B cell (primary cell): ENCODE results near the gene CCDC136. TPM values are rescaled to one million over a fixed set of nuclear protein-coding genes. Genes with fewer than 3 reads are reported as not detected.
A peak's percentile ranks its signal among the peaks of the same experiment; 100 is the strongest.

Experiments
- ATAC-seq: fragments of 200-7000 bp; cut with Tn5 transposase; one replicate; pipeline ENCODE4 v1.10.0; 2021; ENCODE audit warnings: low read depth, mild to moderate bottlenecking, moderate number of reproducible peaks, moderate library complexity
- CTCF ChIA-PET: fragments of 350-600 bp; sonication (Branson Sonifier 250); formaldehyde crosslinking; loops from one replicate; lab custom pipeline; 2021; ENCODE audit warnings: antibody characterized with exemption, inconsistent platforms; lab: Charles Lee
- POLR2A ChIA-PET: fragments of 350-600 bp; sonication (Branson Sonifier 250); formaldehyde crosslinking; loops from one replicate; lab custom pipeline; 2021; ENCODE audit warnings: antibody characterized with exemption; lab: Charles Lee
- DNase-seq: peaks from one replicate; pipeline ENCODE4 v3.0.0; 2013
- H2AFZ ChIP-seq: 2 replicates; pipeline ENCODE4 v1.6.1; 2012; ENCODE audit warnings: mild to moderate bottlenecking, low read depth, low read length; ENCODE audit not compliant: insufficient read depth, poor library complexity, severe bottlenecking
- H3K27ac ChIP-seq, 2 donors: 1 replicate in 1 of 2; 2 replicates in 1 of 2; pipeline ENCODE4 v1.5.1; 2012 to 2013; ENCODE audit warnings: low read length in 2 of 2, mild to moderate bottlenecking in 2 of 2, moderate library complexity in 1 of 2
- H3K27me3 ChIP-seq, 4 experiments: fragments of 200-600 bp in 1 of 4; sonication (generic) in 1 of 4; replicated peaks in 1 of 4; 1 replicate in 2 of 4; 2 replicates in 2 of 4; pipeline versions ENCODE4 v1.6.1 to v1.7.0; 2013 to 2016; ENCODE audit warnings: low read length in 3 of 4, mild to moderate bottlenecking in 2 of 4, mixed read lengths in 1 of 4, moderate library complexity in 1 of 4; ENCODE audit not compliant: insufficient read depth in 4 of 4, control insufficient read depth in 3 of 4; ENCODE audit errors: control extremely low read depth in 1 of 4
- H3K36me3 ChIP-seq, 2 experiments: replicated peaks in 1 of 2; 1 replicate in 1 of 2; 2 replicates in 1 of 2; pipeline versions ENCODE4 v1.6.1 to v1.7.1; 2013; ENCODE audit warnings: low read length in 1 of 2; ENCODE audit not compliant: insufficient read depth in 2 of 2, control insufficient read depth in 1 of 2; ENCODE audit errors: control extremely low read depth in 1 of 2, extremely low read depth in 1 of 2
- H3K4me1 ChIP-seq, 2 donors: fragments of 200-600 bp in 1 of 2; sonication (generic) in 1 of 2; 1 replicate in 1 of 2; 2 replicates in 1 of 2; pipeline versions ENCODE4 v1.5.1 to v1.6.1; 2013 to 2017; ENCODE audit warnings: low read length in 2 of 2; ENCODE audit not compliant: control insufficient read depth in 2 of 2, insufficient read depth in 2 of 2
- H3K4me2 ChIP-seq: replicated peaks from 2 replicates; pipeline ENCODE3; 2012; ENCODE audit warnings: mild to moderate bottlenecking, low read depth, low read length; ENCODE audit not compliant: poor library complexity, severe bottlenecking
- H3K4me3 ChIP-seq, 5 experiments: fragments of 200-600 bp in 1 of 5; sonication (generic) in 1 of 5; 1 replicate in 3 of 5; 2 replicates in 2 of 5; pipeline versions ENCODE4 v1.5.1 to v1.7.0; 2011 to 2016; ENCODE audit warnings: low read length in 4 of 5, mild to moderate bottlenecking in 4 of 5, low read depth in 2 of 5, control low read depth in 1 of 5, moderate library complexity in 1 of 5; ENCODE audit not compliant: insufficient read depth in 1 of 5; ENCODE audit errors: control extremely low read depth in 1 of 5, extremely low read depth in 1 of 5
- H3K79me2 ChIP-seq: fragments of 200-600 bp; sonication (generic); one replicate; pipeline ENCODE4 v1.6.0; 2016; ENCODE audit warnings: low read length; ENCODE audit not compliant: control insufficient read depth, insufficient read depth
- H3K9ac ChIP-seq: fragments of 200-600 bp; sonication (generic); 2 replicates; pipeline ENCODE4 v1.6.1; 2017; ENCODE audit warnings: mild to moderate bottlenecking, low read length, moderate library complexity
- H3K9me3 ChIP-seq, 3 donors: one replicate each; pipeline versions ENCODE4 v1.6.1 to v1.7.1; 2013; ENCODE audit warnings: low read length in 2 of 3; ENCODE audit not compliant: control insufficient read depth in 2 of 3, insufficient read depth in 1 of 3; ENCODE audit errors: control extremely low read depth in 1 of 3
- H4K20me1 ChIP-seq: 2 replicates; pipeline ENCODE4 v1.6.0; 2012; ENCODE audit warnings: mild to moderate bottlenecking, low read length; ENCODE audit not compliant: insufficient read depth, control insufficient read depth, poor library complexity, severe bottlenecking
- H3K27ac Mint-ChIP-seq: one replicate; pipeline ENCODE4 v1.8.0; 2021; ENCODE audit warnings: mixed read lengths
- H3K27me3 Mint-ChIP-seq: one replicate; pipeline ENCODE4 v1.8.0; 2021; ENCODE audit warnings: mixed read lengths
- H3K4me1 Mint-ChIP-seq: one replicate; pipeline ENCODE4 v1.8.0; 2021; ENCODE audit warnings: mixed read lengths
- H3K4me3 Mint-ChIP-seq: one replicate; pipeline ENCODE4 v1.8.0; 2021; ENCODE audit warnings: mixed read lengths
- H3K9me3 Mint-ChIP-seq: one replicate; pipeline ENCODE4 v1.8.0; 2022; ENCODE audit warnings: mixed read lengths; ENCODE audit not compliant: insufficient read depth
- EZH2 ChIP-seq: IDR thresholded peaks from 2 replicates; pipeline ENCODE4 v1.6.1; 2012; ENCODE audit warnings: borderline replicate concordance, low read depth, mild to moderate bottlenecking, moderate library complexity, low read length; ENCODE audit not compliant: insufficient read depth, poor library complexity, severe bottlenecking
- WGBS: methylation state at CpG from one replicate; pipeline ENCODE4 v1.1.5; 2013; ENCODE audit warnings: missing lambda C conversion rate; ENCODE audit not compliant: insufficient coverage; 5-methylcytosine and 5-hydroxymethylcytosine counted together
- intact Hi-C: fragments of 100-400 bp; cut with micrococcal nuclease; formaldehyde crosslinking; loops from one replicate; pipeline ENCODE4 v1.10.0; 2022
- polyA plus RNA-seq: library from polyadenylated mRNA; depleted of rRNA; stranded (reverse); fragments of >200 nt; gene quantifications from 2 replicates; pipeline ENCODE4 v1.2.3, GENCODE V29; 2012
- total RNA-seq, 2 donors: library from RNA; stranded (reverse); fragments of 120-200 nt in 1 of 2; gene quantifications; 1 replicate in 1 of 2; 2 replicates in 1 of 2; pipeline versions ENCODE4 v1.2.3 to v1.2.4, GENCODE V29; 2013 to 2022
- TF ChIP-seq, protein P1 (sequence below): fragments of 200-600 bp; IDR thresholded peaks from one replicate; pipeline ENCODE4 v1.8.0; 2022; ENCODE audit warnings: antibody characterized with exemption, mild to moderate bottlenecking

The CCDC136 gene
- total and polyA plus RNA-seq, 2 donors (not counting 1 experiment from before 2014, with no cell fraction given): 2.2 to 13.9 TPM

GRCh38 chr7:128830231-128831177 is 38.7 kb downstream of the CCDC136 start, which contains the start of gene FLNC:
FLNC (plus strand) TSS chr7:128830406; CDS start chr7:128830638, 232 bp downstream.
- DNase-seq: peak; percentile 67
- peaks cover 0 to 52% (median 20%) of the 10 kb centered on the region in 4 experiments for H3K27me3 ChIP-seq
- Mint-ChIP-seq H3K27ac (peak within 1 kb of the TSS; percentile 10), H3K4me1 (peaks cover 20% of the 10 kb centered on the region), H3K27me3 (peaks cover 47% of the 10 kb centered on the region), H3K9me3 (no peaks in the 10 kb centered on the region), H3K4me3 (peak within 1 kb of the TSS; percentile 87)
- POLR2A ChIA-PET: no interaction called here
- H2AFZ ChIP-seq: peak within 1 kb of the TSS; percentile 69
- intact Hi-C loops: no loop called here
- ATAC-seq: peak; percentile 44
- WGBS: 2% methylated on average over 105 of the region's 109 CpGs
- H3K27ac ChIP-seq: no peak within 1 kb of the TSS
- H3K9me3 ChIP-seq: peaks cover 0 to 7% (median 0%) of the 10 kb centered on the region in 3 donors
- no peaks in the 10 kb centered on the region for H3K36me3 ChIP-seq
- peak within 1 kb of the TSS; percentile 94 for H3K4me2 ChIP-seq
- peaks cover 31 to 32% of the 10 kb centered on the region in 2 donors for H3K4me1 ChIP-seq
- TF ChIP-seq, protein P1, sequence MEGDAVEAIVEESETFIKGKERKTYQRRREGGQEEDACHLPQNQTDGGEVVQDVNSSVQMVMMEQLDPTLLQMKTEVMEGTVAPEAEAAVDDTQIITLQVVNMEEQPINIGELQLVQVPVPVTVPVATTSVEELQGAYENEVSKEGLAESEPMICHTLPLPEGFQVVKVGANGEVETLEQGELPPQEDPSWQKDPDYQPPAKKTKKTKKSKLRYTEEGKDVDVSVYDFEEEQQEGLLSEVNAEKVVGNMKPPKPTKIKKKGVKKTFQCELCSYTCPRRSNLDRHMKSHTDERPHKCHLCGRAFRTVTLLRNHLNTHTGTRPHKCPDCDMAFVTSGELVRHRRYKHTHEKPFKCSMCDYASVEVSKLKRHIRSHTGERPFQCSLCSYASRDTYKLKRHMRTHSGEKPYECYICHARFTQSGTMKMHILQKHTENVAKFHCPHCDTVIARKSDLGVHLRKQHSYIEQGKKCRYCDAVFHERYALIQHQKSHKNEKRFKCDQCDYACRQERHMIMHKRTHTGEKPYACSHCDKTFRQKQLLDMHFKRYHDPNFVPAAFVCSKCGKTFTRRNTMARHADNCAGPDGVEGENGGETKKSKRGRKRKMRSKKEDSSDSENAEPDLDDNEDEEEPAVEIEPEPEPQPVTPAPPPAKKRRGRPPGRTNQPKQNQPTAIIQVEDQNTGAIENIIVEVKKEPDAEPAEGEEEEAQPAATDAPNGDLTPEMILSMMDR: no peak
- no peak for TF ChIP-seq EZH2
- H4K20me1 ChIP-seq: no peaks in the 10 kb centered on the region
- CTCF ChIA-PET: no interaction called here
- no peaks in the 10 kb centered on the region for H3K79me2 ChIP-seq
- H3K9ac ChIP-seq: peak within 1 kb of the TSS; percentile 58
- H3K4me3 ChIP-seq: peak within 1 kb of the TSS; percentile 28 to 60 (median 45)
